ENCODE data around the gene FAF1.

Gene FAF1

GRCh38 chr1:50703240-50703639 is 256.8 kb downstream of the FAF1 start:
- TF ChIP-seq CTCF (conservative IDR thresholded peaks at IDR 0.05; ENCODE audit: low read depth, low read length), result no peak
- DNase-seq (ENCODE audit: low read depth), result no peak
- no peak overlapping the region for H3K4me3 ChIP-seq (ENCODE audit: low read depth, low read length)

- H3K4me3 ChIP-seq (ENCODE audit: low read depth, low read length), result no peak overlapping the region
- no peak for DNase-seq (ENCODE audit: low read depth)
- TF ChIP-seq CTCF (conservative IDR thresholded peaks at IDR 0.05; ENCODE audit: low read depth, low read length), result no peak
Observed at GRCh38 chr1:50702395-50702794, 257.7 kb downstream of the FAF1 start.

GRCh38 chr1:50701706-50702317 is 258.3 kb downstream of the FAF1 start:
- TF ChIP-seq CTCF (conservative IDR thresholded peaks at IDR 0.05; ENCODE audit: low read depth, low read length), result no peak
- DNase-seq (ENCODE audit: low read depth), result peak; percentile 3
- H3K4me3 ChIP-seq (ENCODE audit: low read depth, low read length), result no peak overlapping the region

- DNase-seq (ENCODE audit: low read depth), result no peak
- no peak for TF ChIP-seq CTCF (conservative IDR thresholded peaks at IDR 0.05; ENCODE audit: low read depth, low read length)
- no peak overlapping the region for H3K4me3 ChIP-seq (ENCODE audit: low read depth, low read length)
Observed at GRCh38 chr1:50700621-50701020, 259.4 kb downstream of the FAF1 start.

- no peak for TF ChIP-seq CTCF (conservative IDR thresholded peaks at IDR 0.05; ENCODE audit: low read depth, low read length)
- no peak overlapping the region for H3K4me3 ChIP-seq (ENCODE audit: low read depth, low read length)
- DNase-seq (ENCODE audit: low read depth), result no peak
Observed at GRCh38 chr1:50700214-50700613, 259.9 kb downstream of the FAF1 start.

- no peak for DNase-seq (ENCODE audit: low read depth)
- no peak overlapping the region for H3K4me3 ChIP-seq (ENCODE audit: low read depth, low read length)
- no peak for TF ChIP-seq CTCF (conservative IDR thresholded peaks at IDR 0.05; ENCODE audit: low read depth, low read length)
Observed at GRCh38 chr1:50699795-50700194, 260.3 kb downstream of the FAF1 start.
